ENCODE results near the gene SIRPB2. TPM values are rescaled to one million over a fixed set of nuclear protein-coding genes. Genes with fewer than 3 reads are reported as not detected.
A peak's percentile ranks its signal among the peaks of the same experiment; 100 is the strongest.

Gene SIRPB2
- polyA plus RNA-seq, 4 donors: 0.31 to 1.0 (median 0.67) TPM

- no peak for DNase-seq (ENCODE audit: low read depth in 4 of 4, low spot score in 2 of 4)
These were observed 43.1 kb downstream of the SIRPB2 start for GRCh38 chr20:1448081-1448620.

DNA sequence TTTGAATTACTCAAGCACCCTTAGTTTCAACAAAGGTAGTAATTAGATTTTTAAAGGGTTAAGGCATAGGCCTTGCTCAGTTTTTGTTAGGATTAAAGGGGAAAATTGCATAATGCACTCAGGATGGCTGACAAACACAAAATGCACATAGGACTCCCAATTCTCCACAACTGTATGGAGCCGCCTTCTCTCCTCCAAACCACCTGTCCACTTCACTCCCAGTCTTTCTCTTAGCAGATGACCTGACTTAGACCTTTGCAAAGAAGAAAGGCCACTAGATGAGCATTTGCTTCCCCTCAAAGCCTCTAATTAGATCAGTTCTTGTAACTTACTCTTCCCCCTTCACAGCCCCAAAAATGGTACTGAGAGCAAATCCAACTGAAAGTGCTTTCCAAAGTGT is 44.7 kb downstream of the SIRPB2 start:
- DNase-seq (ENCODE audit: low read depth in 4 of 4, low spot score in 2 of 4): no peak

GRCh38 chr20:1443085-1443484 is 48.1 kb downstream of the SIRPB2 start:
- DNase-seq (ENCODE audit: low read depth in 4 of 4, low spot score in 2 of 4): no peak

DNA sequence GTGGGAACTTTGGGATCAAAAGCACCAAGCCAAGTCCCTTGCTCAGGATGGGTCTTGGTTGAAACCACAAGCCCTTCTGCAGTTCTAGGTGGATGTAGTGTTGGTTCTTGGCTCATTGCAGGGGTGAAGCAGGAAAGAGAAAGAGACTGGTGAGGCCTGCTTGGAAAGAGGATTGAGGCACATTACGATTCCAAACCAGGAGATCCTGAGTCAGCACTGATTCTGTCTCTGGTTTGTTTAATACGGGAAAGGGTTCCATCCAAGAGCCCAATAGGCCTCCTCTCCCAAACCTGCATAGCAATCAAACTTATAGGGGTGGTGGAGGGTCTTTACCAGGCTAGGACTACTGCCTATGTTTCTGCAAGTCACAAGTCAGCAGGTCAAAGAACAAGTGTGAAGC is 48.9 kb downstream of the SIRPB2 start:
- no peak for DNase-seq (ENCODE audit: low read depth in 4 of 4, low spot score in 2 of 4)

- no peak for DNase-seq (ENCODE audit: low read depth in 4 of 4, low spot score in 2 of 4)
These were observed 50.1 kb downstream of the SIRPB2 start for GRCh38 chr20:1441133-1441532.

GRCh38 chr20:1440024-1440423 is 51.2 kb downstream of the SIRPB2 start:
- no peak for DNase-seq (ENCODE audit: low read depth in 4 of 4, low spot score in 2 of 4)

DNA sequence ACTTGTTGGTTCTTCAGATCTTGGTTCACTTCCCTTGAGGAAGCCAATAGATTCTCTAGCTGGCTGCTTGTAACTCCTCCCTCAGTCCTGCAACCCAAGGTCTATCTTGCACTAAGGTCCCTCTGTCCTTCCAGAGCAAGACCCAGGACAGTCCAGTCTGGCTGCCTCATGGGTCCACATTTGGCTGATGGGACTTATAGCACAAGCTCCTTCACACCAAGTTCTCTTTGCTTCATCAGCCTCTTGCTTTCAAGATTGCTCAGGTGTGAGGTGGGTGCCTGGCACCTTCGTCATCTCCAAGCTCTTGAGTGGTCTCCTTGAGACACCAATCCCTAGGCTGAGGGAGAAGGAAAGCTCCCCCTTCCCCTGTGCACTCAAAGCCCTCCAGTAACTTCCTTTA is 52.9 kb downstream of the SIRPB2 start:
- DNase-seq (ENCODE audit: low read depth in 4 of 4, low spot score in 2 of 4): no peak

DNA sequence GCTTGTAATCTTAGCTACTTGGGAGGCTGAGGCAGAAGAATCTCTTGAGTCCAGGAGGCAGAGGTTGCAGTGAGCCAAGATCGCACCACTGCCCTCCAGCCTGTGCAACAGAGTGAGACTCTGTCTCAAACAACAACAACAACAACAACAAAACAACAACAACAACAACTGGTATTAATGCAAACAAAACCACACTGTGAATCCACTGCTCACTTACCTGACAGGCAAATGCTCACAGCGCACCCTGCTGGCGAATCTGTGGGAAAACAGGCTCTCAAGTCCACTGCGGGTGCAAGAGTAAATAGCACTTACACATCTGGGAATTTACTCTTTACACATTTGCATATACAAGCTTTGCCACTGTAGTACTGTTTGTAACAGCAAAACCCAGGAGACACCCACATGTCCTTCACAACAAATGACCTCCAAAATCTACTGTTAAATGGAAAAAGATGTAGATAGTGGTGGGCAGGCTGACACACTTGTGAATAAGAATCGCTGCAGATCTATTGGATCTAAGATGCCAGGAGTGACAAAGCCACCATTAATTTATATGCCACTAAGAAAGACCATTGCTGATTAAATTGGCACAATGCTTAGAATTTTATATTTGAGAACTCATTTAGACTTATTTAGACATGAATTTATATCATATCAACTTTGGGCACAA is 53.9 kb downstream of the SIRPB2 start:
- peak in 2 of 4 donors; percentile 35 to 46 for DNase-seq (ENCODE audit: low read depth in 4 of 4, low spot score in 2 of 4)

DNA sequence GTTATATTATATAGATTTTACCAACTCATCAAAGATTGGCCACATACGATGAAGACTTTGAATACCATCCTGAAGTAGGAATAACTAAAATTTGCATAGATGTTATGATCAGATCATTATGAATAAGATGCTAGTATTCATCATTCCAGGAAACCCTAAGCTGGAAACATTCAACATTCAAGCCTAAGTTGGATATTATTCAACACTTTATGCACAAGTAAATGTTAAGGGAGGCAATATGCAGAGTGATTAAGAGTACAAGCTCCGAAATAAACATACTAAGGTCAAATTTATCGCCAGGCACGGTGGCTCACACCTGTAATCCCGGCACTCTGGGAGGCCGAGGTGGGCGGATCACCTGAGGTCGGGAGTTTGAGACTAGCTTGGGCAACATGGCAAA is 55.0 kb downstream of the SIRPB2 start:
- DNase-seq (ENCODE audit: low read depth in 4 of 4, low spot score in 2 of 4): no peak

DNA sequence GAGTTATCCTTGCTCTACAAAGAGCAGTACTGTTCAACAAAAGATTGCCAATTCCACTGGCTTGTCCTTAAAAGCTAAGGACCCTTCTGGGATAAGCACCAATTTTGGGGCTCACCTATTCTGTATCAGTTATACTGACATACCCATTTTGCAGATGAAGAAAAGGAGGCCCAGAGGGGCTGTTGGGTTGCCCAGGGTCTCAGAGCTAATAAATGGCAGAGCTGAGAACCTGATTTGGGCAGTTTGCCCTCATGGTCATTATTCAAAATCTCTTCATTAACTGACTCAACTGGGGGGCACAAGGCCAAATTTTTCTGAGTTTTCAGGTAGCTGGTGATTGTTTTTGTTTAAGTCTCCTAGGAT is 55.9 kb downstream of the SIRPB2 start:
- no peak for DNase-seq (ENCODE audit: low read depth in 4 of 4, low spot score in 2 of 4)

GRCh38 chr20:1434571-1435336 is 56.5 kb downstream of the SIRPB2 start:
- no peak for DNase-seq (ENCODE audit: low read depth in 4 of 4, low spot score in 2 of 4)

- no peak for DNase-seq (ENCODE audit: low read depth in 4 of 4, low spot score in 2 of 4)
These were observed 60.1 kb downstream of the SIRPB2 start for GRCh38 chr20:1431158-1431557.

DNA sequence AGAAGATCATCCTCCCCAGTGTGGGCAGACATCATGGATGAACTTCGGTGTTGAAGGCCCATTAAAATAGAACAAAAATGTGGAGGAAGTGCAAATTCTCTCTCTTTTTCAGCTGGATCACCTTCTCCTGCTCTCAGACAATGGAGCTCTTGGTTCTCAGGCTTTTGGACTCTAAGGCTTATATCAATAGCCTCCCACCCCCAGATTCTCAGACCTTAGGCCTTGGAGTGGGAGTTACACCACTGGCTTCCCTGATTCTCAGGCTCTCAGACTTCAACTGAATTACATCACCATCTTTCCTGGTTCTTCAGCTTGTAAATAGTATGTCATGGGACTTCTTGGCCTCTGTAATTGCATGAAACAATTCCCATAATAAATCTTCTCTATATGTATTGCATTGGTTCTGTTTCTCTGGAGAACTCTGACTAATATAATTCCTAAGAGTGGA is 61.2 kb downstream of the SIRPB2 start:
- no peak for DNase-seq (ENCODE audit: low read depth in 4 of 4, low spot score in 2 of 4)

GRCh38 chr20:1429143-1429728 is 62.0 kb downstream of the SIRPB2 start:
- no peak for DNase-seq (ENCODE audit: low read depth in 4 of 4, low spot score in 2 of 4)

- DNase-seq (ENCODE audit: low read depth in 4 of 4, low spot score in 2 of 4): no peak
These were observed 63.7 kb downstream of the SIRPB2 start for GRCh38 chr20:1427457-1428054.

- DNase-seq (ENCODE audit: low read depth in 4 of 4, low spot score in 2 of 4): no peak
These were observed 64.9 kb downstream of the SIRPB2 start for GRCh38 chr20:1426231-1426849.

Other genes starting within 250 kb of the SIRPB2 start
- 1 to 10 TPM; 1.9 to 4.2 (median 3.7) TPM for gene SNPH, start 225.1 kb downstream of the SIRPB2 start, polyA plus RNA-seq (ENCODE audit: insufficient read length in 4 of 4)
- gene SDCBP2, start 162.3 kb downstream of the SIRPB2 start, polyA plus RNA-seq (ENCODE audit: insufficient read length in 4 of 4): 1 to 10 TPM; 2.3 to 3.8 (median 2.7) TPM
- gene FKBP1A, start 98.4 kb downstream of the SIRPB2 start, polyA plus RNA-seq (ENCODE audit: insufficient read length in 4 of 4): 100 to 1,000 TPM; 329 to 396 (median 350) TPM
- 100 to 1,000 TPM in 3 of 4 donors, 10 to 100 TPM in 1; 99.0 to 111 (median 102) TPM for gene NSFL1C, start 24.6 kb downstream of the SIRPB2 start, polyA plus RNA-seq (ENCODE audit: insufficient read length in 4 of 4)
- under 1 TPM in 1 of 4 donors, not detected in 3; 0.17 TPM for gene SIRPD, start 66.3 kb upstream of the SIRPB2 start, polyA plus RNA-seq (ENCODE audit: insufficient read length in 4 of 4)
- 1 to 10 TPM in 3 of 4 donors, under 1 TPM in 1; 0.29 to 2.2 (median 1.6) TPM for gene SIRPB1, start 128.6 kb upstream of the SIRPB2 start, polyA plus RNA-seq (ENCODE audit: insufficient read length in 4 of 4)
- not detected for gene SIRPG, start 166.4 kb upstream of the SIRPB2 start, polyA plus RNA-seq (ENCODE audit: insufficient read length in 4 of 4)